IPS-18a (cell line): ENCODE data around the gene DCBLD2.

Experiments used
- H3K27ac ChIP-seq: one replicate; pipeline ENCODE4 v1.5.1; 2013; ENCODE audit warnings: low read length
- H3K27me3 ChIP-seq: one replicate; pipeline ENCODE4 v1.6.1; 2013; ENCODE audit warnings: mild to moderate bottlenecking, low read length; ENCODE audit not compliant: control insufficient read depth, insufficient read depth
- H3K36me3 ChIP-seq: one replicate; pipeline ENCODE4 v1.6.1; 2013; ENCODE audit warnings: low read depth, low read length; ENCODE audit not compliant: control insufficient read depth
- H3K4me1 ChIP-seq: one replicate; pipeline ENCODE4 v1.6.1; 2013; ENCODE audit warnings: low read depth, low read length; ENCODE audit not compliant: control insufficient read depth
- H3K4me3 ChIP-seq: one replicate; pipeline ENCODE4 v1.5.1; 2013; ENCODE audit warnings: low read length
- H3K9ac ChIP-seq: one replicate; pipeline ENCODE4 v1.6.1; 2013; ENCODE audit warnings: mild to moderate bottlenecking, low read length, moderate library complexity
- H3K9me3 ChIP-seq: one replicate; pipeline ENCODE4 v1.6.1; 2013; ENCODE audit warnings: low read depth, low read length; ENCODE audit not compliant: control insufficient read depth

Gene DCBLD2

GRCh38 chr3:98824256-98824655 is 77.2 kb downstream of the DCBLD2 start:
- Histone ChIP-seq H3K36me3 (peaks cover 13% of the 10 kb centered on the region), H3K27ac (no peak overlapping the region), H3K4me1 (no peaks in the 10 kb centered on the region), H3K9me3 (no peaks in the 10 kb centered on the region), H3K9ac (no peak overlapping the region), H3K27me3 (no peaks in the 10 kb centered on the region), H3K4me3 (no peak overlapping the region)

- no peaks in the 10 kb centered on the region for H3K27me3 ChIP-seq
- H3K4me1 ChIP-seq = no peaks in the 10 kb centered on the region
- H3K4me3 ChIP-seq = no peak overlapping the region
- H3K9ac ChIP-seq = no peak overlapping the region
- H3K27ac ChIP-seq = no peak overlapping the region
- peaks cover 15% of the 10 kb centered on the region for H3K36me3 ChIP-seq
- H3K9me3 ChIP-seq = no peaks in the 10 kb centered on the region
These were observed 77.7 kb downstream of the DCBLD2 start for GRCh38 chr3:98823791-98824190.

- Histone ChIP-seq H3K36me3 (peaks cover 29% of the 10 kb centered on the region), H3K4me3 (no peak overlapping the region), H3K9me3 (no peaks in the 10 kb centered on the region), H3K4me1 (no peaks in the 10 kb centered on the region), H3K27me3 (no peaks in the 10 kb centered on the region), H3K9ac (no peak overlapping the region), H3K27ac (no peak overlapping the region)
These were observed 80.4 kb downstream of the DCBLD2 start for GRCh38 chr3:98821063-98821462.

- H3K36me3 ChIP-seq = peaks cover 36% of the 10 kb centered on the region
- no peaks in the 10 kb centered on the region for H3K9me3 ChIP-seq
- H3K27ac ChIP-seq = no peak overlapping the region
- no peak overlapping the region for H3K9ac ChIP-seq
- no peaks in the 10 kb centered on the region for H3K4me1 ChIP-seq
- H3K27me3 ChIP-seq = no peaks in the 10 kb centered on the region
- no peak overlapping the region for H3K4me3 ChIP-seq
These were observed 83.9 kb downstream of the DCBLD2 start for GRCh38 chr3:98817547-98818041.

- H3K27ac ChIP-seq = no peak overlapping the region
- peaks cover 47% of the 10 kb centered on the region for H3K36me3 ChIP-seq
- no peak overlapping the region for H3K9ac ChIP-seq
- no peaks in the 10 kb centered on the region for H3K4me1 ChIP-seq
- H3K27me3 ChIP-seq = no peaks in the 10 kb centered on the region
- no peak overlapping the region for H3K4me3 ChIP-seq
- H3K9me3 ChIP-seq = no peaks in the 10 kb centered on the region
These were observed 86.6 kb downstream of the DCBLD2 start for GRCh38 chr3:98814817-98815420.

GRCh38 chr3:98812851-98813374 is 88.6 kb downstream of the DCBLD2 start:
- H3K27me3 ChIP-seq = no peaks in the 10 kb centered on the region
- no peak overlapping the region for H3K4me3 ChIP-seq
- no peaks in the 10 kb centered on the region for H3K4me1 ChIP-seq
- H3K36me3 ChIP-seq = peaks cover 44% of the 10 kb centered on the region
- no peaks in the 10 kb centered on the region for H3K9me3 ChIP-seq
- H3K27ac ChIP-seq = no peak overlapping the region
- H3K9ac ChIP-seq = no peak overlapping the region

- H3K27ac ChIP-seq = no peak overlapping the region
- H3K4me3 ChIP-seq = no peak overlapping the region
- peaks cover 54% of the 10 kb centered on the region for H3K36me3 ChIP-seq
- H3K4me1 ChIP-seq = no peaks in the 10 kb centered on the region
- H3K27me3 ChIP-seq = no peaks in the 10 kb centered on the region
- H3K9me3 ChIP-seq = no peaks in the 10 kb centered on the region
- H3K9ac ChIP-seq = no peak overlapping the region
These were observed 90.4 kb downstream of the DCBLD2 start for GRCh38 chr3:98811048-98811447.

- H3K4me1 ChIP-seq = no peaks in the 10 kb centered on the region
- no peaks in the 10 kb centered on the region for H3K27me3 ChIP-seq
- H3K9me3 ChIP-seq = no peaks in the 10 kb centered on the region
- H3K4me3 ChIP-seq = no peak overlapping the region
- no peak overlapping the region for H3K27ac ChIP-seq
- H3K9ac ChIP-seq = no peak overlapping the region
- H3K36me3 ChIP-seq = peaks cover 61% of the 10 kb centered on the region
These were observed 91.9 kb downstream of the DCBLD2 start for GRCh38 chr3:98809557-98809956.

- H3K27me3 ChIP-seq = no peaks in the 10 kb centered on the region
- no peaks in the 10 kb centered on the region for H3K9me3 ChIP-seq
- H3K4me1 ChIP-seq = no peaks in the 10 kb centered on the region
- no peak overlapping the region for H3K27ac ChIP-seq
- no peak overlapping the region for H3K4me3 ChIP-seq
- no peak overlapping the region for H3K9ac ChIP-seq
- H3K36me3 ChIP-seq = peaks cover 61% of the 10 kb centered on the region
These were observed 93.4 kb downstream of the DCBLD2 start for GRCh38 chr3:98808071-98808470.

GRCh38 chr3:98807561-98807960 is 93.9 kb downstream of the DCBLD2 start:
- Histone ChIP-seq H3K27me3 (no peaks in the 10 kb centered on the region), H3K4me1 (no peaks in the 10 kb centered on the region), H3K4me3 (no peak overlapping the region), H3K36me3 (peaks cover 61% of the 10 kb centered on the region), H3K9me3 (no peaks in the 10 kb centered on the region), H3K9ac (no peak overlapping the region), H3K27ac (no peak overlapping the region)

- H3K36me3 ChIP-seq = peaks cover 58% of the 10 kb centered on the region
- no peak overlapping the region for H3K27ac ChIP-seq
- no peaks in the 10 kb centered on the region for H3K27me3 ChIP-seq
- H3K9ac ChIP-seq = no peak overlapping the region
- H3K4me3 ChIP-seq = no peak overlapping the region
- no peaks in the 10 kb centered on the region for H3K9me3 ChIP-seq
- H3K4me1 ChIP-seq = no peaks in the 10 kb centered on the region
These were observed 94.5 kb downstream of the DCBLD2 start for GRCh38 chr3:98807011-98807410.

GRCh38 chr3:98806521-98806920 is 95.0 kb downstream of the DCBLD2 start:
- peaks cover 54% of the 10 kb centered on the region for H3K36me3 ChIP-seq
- H3K4me3 ChIP-seq = no peak overlapping the region
- no peaks in the 10 kb centered on the region for H3K9me3 ChIP-seq
- H3K27me3 ChIP-seq = no peaks in the 10 kb centered on the region
- no peak overlapping the region for H3K9ac ChIP-seq
- H3K4me1 ChIP-seq = no peaks in the 10 kb centered on the region
- H3K27ac ChIP-seq = no peak overlapping the region
